OCI-LY1 (cell line): ENCODE data around the gene NUFIP2.
"Not testable (repeated sequence)": the region's sequence is repeated elsewhere in the genome, so short reads cannot be mapped to it uniquely, and the experiment has no call there.

Experiments used
- H2AFZ ChIP-seq: fragments of 200-600 bp; sonication (generic), shearing (Covaris generic); 2 replicates; pipeline ENCODE4 v1.6.0; 2014; ENCODE audit warnings: antibody characterized with exemption, mild to moderate bottlenecking, low read length
- H3F3A ChIP-seq: fragments of 200-600 bp; sonication (generic), shearing (Covaris generic); 2 replicates; pipeline ENCODE4 v1.6.0; 2014; ENCODE audit warnings: mild to moderate bottlenecking, antibody characterized with exemption, low read length, moderate library complexity; ENCODE audit not compliant: insufficient read depth
- H3K27ac ChIP-seq: fragments of 200-600 bp; sonication (generic); 2 replicates; pipeline ENCODE4 v1.5.1; 2014; ENCODE audit warnings: low read length, mixed run types, mild to moderate bottlenecking, low read depth; ENCODE audit not compliant: poor library complexity, severe bottlenecking
- H3K27me3 ChIP-seq: fragments of 200-600 bp; sonication (generic); 2 replicates; pipeline ENCODE4 v1.6.0; 2014; ENCODE audit warnings: antibody characterized with exemption, mild to moderate bottlenecking, low read length, moderate library complexity; ENCODE audit not compliant: insufficient read depth
- H3K36me3 ChIP-seq: fragments of 200-600 bp; sonication (generic); 2 replicates; pipeline ENCODE4 v1.6.1; 2014; ENCODE audit warnings: mild to moderate bottlenecking, antibody characterized with exemption, low read length, moderate library complexity, mixed read lengths; ENCODE audit not compliant: insufficient read depth
- H3K4me1 ChIP-seq: fragments of 200-600 bp; sonication (generic); 2 replicates; pipeline ENCODE4 v1.5.1; 2014; ENCODE audit warnings: mild to moderate bottlenecking, low read length, moderate library complexity; ENCODE audit not compliant: insufficient read depth, severe bottlenecking
- H3K4me2 ChIP-seq: fragments of 200-600 bp; sonication (generic), shearing (Covaris generic); 2 replicates; pipeline ENCODE4 v1.6.1; 2014; ENCODE audit warnings: low read length
- H3K4me3 ChIP-seq: fragments of 200-600 bp; sonication (generic); 2 replicates; pipeline ENCODE4 v1.5.1; 2014; ENCODE audit warnings: low read length, low read depth, mild to moderate bottlenecking, mixed read lengths; ENCODE audit not compliant: poor library complexity, severe bottlenecking
- H3K79me2 ChIP-seq: fragments of 200-600 bp; shearing (Covaris generic); 2 replicates; pipeline ENCODE4 v1.6.1; 2016; ENCODE audit warnings: mixed run types, low read length, mixed read lengths; ENCODE audit not compliant: insufficient read depth
- H3K9ac ChIP-seq: fragments of 200-600 bp; sonication (generic), shearing (Covaris generic); 2 replicates; pipeline ENCODE4 v1.6.1; 2014; ENCODE audit warnings: mild to moderate bottlenecking, low read length, mixed read lengths
- H3K9me2 ChIP-seq: fragments of 200-600 bp; sonication (generic), shearing (Covaris generic); 2 replicates; pipeline ENCODE4 v1.6.1; 2014; ENCODE audit warnings: low read depth, mild to moderate bottlenecking, low read length, mixed read lengths
- H3K9me3 ChIP-seq: fragments of 200-600 bp; shearing (Covaris generic); 2 replicates; pipeline ENCODE4 v1.6.1; 2014; ENCODE audit warnings: low read length, mixed read lengths
- H4K20me1 ChIP-seq: fragments of 200-600 bp; sonication (generic), shearing (Covaris generic); 2 replicates; pipeline ENCODE4 v1.6.0; 2016; ENCODE audit warnings: mild to moderate bottlenecking, low read length; ENCODE audit not compliant: insufficient read depth
- CTCF ChIP-seq: fragments of 200-600 bp; sonication (generic), shearing (Covaris generic); IDR thresholded peaks from 2 replicates; pipeline ENCODE4 v1.5.1; 2017; ENCODE audit warnings: mild to moderate bottlenecking, antibody characterized with exemption, low read length, moderate library complexity, mixed read lengths
- EZH2 ChIP-seq: fragments of 200-600 bp; sonication (generic), shearing (Covaris generic); IDR thresholded peaks from 2 replicates; pipeline ENCODE4 v1.8.0; 2017; ENCODE audit warnings: borderline replicate concordance, mixed run types, mild to moderate bottlenecking, antibody characterized with exemption, low read length, moderate library complexity, mixed read lengths

The NUFIP2 gene, protein sequence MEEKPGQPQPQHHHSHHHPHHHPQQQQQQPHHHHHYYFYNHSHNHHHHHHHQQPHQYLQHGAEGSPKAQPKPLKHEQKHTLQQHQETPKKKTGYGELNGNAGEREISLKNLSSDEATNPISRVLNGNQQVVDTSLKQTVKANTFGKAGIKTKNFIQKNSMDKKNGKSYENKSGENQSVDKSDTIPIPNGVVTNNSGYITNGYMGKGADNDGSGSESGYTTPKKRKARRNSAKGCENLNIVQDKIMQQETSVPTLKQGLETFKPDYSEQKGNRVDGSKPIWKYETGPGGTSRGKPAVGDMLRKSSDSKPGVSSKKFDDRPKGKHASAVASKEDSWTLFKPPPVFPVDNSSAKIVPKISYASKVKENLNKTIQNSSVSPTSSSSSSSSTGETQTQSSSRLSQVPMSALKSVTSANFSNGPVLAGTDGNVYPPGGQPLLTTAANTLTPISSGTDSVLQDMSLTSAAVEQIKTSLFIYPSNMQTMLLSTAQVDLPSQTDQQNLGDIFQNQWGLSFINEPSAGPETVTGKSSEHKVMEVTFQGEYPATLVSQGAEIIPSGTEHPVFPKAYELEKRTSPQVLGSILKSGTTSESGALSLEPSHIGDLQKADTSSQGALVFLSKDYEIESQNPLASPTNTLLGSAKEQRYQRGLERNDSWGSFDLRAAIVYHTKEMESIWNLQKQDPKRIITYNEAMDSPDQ

DNA sequence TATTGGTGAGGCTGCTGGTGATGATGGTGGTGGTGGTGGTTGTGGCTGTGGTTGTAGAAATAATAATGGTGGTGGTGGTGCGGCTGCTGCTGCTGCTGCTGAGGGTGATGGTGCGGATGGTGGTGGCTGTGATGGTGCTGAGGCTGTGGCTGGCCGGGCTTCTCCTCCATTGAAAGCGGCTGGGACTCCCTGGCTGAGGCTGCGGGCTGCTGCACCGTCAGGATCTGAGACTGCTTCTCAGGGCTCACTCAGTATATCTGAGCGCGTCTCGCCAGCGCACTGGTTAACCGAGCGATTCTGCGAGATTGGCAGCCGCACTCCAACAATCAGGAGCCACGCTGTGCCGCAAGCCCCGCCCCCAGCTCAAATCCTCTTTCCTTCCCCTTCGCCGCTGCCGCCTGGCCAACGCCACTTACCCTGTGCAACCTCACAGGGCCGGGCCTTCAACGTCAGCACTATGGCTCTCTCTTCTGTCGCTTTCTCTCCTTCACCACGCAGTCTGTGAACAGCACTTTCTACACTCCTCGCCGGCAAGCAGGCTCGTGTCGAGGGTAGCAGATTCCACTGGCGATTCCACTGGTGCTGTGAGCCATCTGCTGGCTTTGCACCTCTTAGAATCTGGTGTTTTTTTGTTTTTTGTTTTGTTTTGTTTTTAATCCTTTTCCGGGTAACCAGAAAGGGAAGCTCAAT, at the start of gene NUFIP2:
TSS of gene NUFIP2 (minus strand) at position 259 of the 690 bp plus-strand sequence. CDS start at position 170, 89 bp downstream.
- Histone ChIP-seq H3K9me3 (no peaks in the 10 kb centered on the region), H3K27ac (peak within 1 kb of the TSS; percentile 91), H2AFZ (peak within 1 kb of the TSS; percentile 4; the same call in 1 of the 2 replicates), H3K36me3 (peaks cover 21% of the 10 kb centered on the region), H4K20me1 (no peaks in the 10 kb centered on the region), H3K4me2 (peak within 1 kb of the TSS; percentile 72), H3K27me3 (no peaks in the 10 kb centered on the region), H3K4me3 (peak within 1 kb of the TSS; percentile 75), H3K79me2 (peaks cover 40% of the 10 kb centered on the region), H3K9me2 (no peaks in the 10 kb centered on the region), H3K9ac (peak within 1 kb of the TSS; percentile 83), H3K4me1 (peaks cover 28% of the 10 kb centered on the region), H3F3A (0 out of 2 replicates have a peak, but pooled peaks cover 4% of the 10 kb centered on the region)
- TF ChIP-seq CTCF, result no peak
- TF ChIP-seq EZH2, result no peak

DNA sequence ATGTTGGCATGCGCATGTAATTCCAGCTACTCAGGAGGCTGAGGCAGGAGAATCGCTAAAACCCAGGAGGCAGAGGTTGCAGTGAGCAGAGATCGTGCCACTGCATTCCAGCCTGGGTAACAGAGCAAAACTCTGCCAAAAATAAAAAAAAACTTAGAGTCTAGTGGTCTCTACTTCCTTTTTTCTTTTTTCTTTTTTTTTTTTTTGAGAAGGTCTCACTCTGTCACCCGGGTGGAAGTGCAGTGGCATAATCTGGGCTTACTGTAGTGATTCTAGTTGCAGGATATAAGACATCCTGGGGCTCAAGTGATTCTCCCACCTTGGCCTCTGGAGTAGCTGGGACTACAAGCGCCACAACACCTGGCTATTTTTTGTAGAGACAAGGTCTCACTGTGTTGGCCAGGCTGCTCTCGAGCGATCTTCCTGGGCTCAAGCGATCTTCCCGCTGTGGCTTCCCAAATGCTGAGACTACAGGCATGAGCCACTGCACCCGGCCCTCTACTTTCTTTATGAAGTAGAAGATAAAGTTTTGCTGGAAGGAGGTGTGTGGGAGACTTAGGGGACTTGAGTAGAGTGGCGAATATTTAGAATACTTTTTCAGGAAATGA, 48.3 kb upstream of the NUFIP2 start:
- Histone ChIP-seq H2AFZ (no peak overlapping the region), H3K4me2 (no peak overlapping the region), H3K4me3 (no peak overlapping the region), H3K9ac (no peak overlapping the region), H3K4me1 (no peaks in the 10 kb centered on the region), H3K27ac (no peak overlapping the region), H3K9me2 (no peaks in the 10 kb centered on the region), H3K27me3 (no peaks in the 10 kb centered on the region), H4K20me1 (no peaks in the 10 kb centered on the region), H3F3A (no peaks in the 10 kb centered on the region), H3K79me2 (no peaks in the 10 kb centered on the region), H3K36me3 (no peaks in the 10 kb centered on the region), H3K9me3 (no peaks in the 10 kb centered on the region)
- TF ChIP-seq CTCF (no peak), EZH2 (no peak)

- no peak overlapping the region for H3K4me2 ChIP-seq
- no peaks in the 10 kb centered on the region for H3K36me3 ChIP-seq
- no peak overlapping the region for H3K9ac ChIP-seq
- H3K4me3 ChIP-seq, result no peak overlapping the region
- no peaks in the 10 kb centered on the region for H3K9me3 ChIP-seq
- no peaks in the 10 kb centered on the region for H3F3A ChIP-seq
- no peaks in the 10 kb centered on the region for H4K20me1 ChIP-seq
- H2AFZ ChIP-seq, result no peak overlapping the region
- H3K4me1 ChIP-seq, result no peaks in the 10 kb centered on the region
- no peaks in the 10 kb centered on the region for H3K27me3 ChIP-seq
- TF ChIP-seq CTCF (no peak), EZH2 (no peak)
- no peaks in the 10 kb centered on the region for H3K9me2 ChIP-seq
- no peaks in the 10 kb centered on the region for H3K79me2 ChIP-seq
- H3K27ac ChIP-seq, result no peak overlapping the region
Measured at GRCh38 chr17:29341726-29342125, 47.8 kb upstream of the NUFIP2 start.

- H4K20me1 ChIP-seq, H3K27me3 ChIP-seq, H3K4me1 ChIP-seq, H3K4me3 ChIP-seq, H3K9ac ChIP-seq, H3K79me2 ChIP-seq, H3K9me2 ChIP-seq, H3F3A ChIP-seq, H2AFZ ChIP-seq, H3K9me3 ChIP-seq, H3K36me3 ChIP-seq, H3K4me2 ChIP-seq, H3K27ac ChIP-seq: not testable (repeated sequence)
Measured at GRCh38 chr17:29339016-29339415, 45.1 kb upstream of the NUFIP2 start.
